ENCODE measurements around the gene OLFML1. TPM values are rescaled to one million over a fixed set of nuclear protein-coding genes. Genes with fewer than 3 reads are reported as not detected.
A peak's percentile ranks its signal among the peaks of the same experiment; 100 is the strongest.

Gene OLFML1
- total and polyA plus RNA-seq, 10 of the 15 experiments (the other 5 are each of a cell fraction or from before 2014, with no cell fraction given), result 0.04 to 0.71 (median 0.21) TPM; not detected in 6

DNA sequence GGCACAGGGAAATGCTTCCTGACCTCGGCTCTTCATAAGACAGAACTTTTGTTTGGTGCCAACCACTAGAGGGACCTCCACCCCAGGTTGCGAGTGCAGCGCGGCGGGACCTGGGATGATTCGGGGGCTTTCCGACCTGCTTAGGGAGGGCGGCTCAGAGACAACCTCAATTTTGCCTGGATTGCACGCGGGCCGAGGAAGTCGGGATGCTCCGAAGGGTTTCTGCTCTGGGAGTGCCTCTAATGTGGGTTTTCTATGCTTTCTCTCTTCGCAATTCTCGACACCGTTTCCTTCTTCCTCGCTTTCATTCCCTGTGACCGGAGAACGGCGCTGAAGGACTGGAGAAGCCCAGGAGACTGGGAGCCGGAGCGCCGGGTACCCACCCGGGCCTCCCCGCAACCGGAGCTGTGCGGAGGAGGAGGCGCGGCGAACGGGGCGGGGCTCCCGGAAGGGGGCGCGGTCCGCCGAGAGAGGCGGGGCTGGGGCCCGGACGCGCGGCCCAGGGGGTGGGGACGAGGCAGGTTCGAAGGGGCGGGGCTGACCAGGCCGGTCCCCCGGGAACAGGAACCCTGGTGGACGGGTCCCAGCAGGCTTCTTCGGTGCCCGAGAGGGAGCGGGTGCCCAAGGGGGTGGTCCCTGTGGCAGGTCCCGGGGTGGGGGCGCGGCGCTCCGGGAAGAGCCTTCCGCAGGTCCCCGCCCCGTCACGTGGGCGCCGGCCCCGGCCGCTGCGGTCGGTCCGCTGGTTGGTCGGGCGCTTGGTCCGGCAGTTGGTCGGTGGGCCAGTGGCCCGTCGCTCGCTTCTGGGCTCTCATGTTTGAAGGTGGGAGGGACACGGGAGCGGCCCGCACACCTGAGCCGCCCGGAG, 28.2 kb downstream of the OLFML1 start, which contains the start of gene PPFIBP2 (continued):
- TF ChIP-seq, protein P1, sequence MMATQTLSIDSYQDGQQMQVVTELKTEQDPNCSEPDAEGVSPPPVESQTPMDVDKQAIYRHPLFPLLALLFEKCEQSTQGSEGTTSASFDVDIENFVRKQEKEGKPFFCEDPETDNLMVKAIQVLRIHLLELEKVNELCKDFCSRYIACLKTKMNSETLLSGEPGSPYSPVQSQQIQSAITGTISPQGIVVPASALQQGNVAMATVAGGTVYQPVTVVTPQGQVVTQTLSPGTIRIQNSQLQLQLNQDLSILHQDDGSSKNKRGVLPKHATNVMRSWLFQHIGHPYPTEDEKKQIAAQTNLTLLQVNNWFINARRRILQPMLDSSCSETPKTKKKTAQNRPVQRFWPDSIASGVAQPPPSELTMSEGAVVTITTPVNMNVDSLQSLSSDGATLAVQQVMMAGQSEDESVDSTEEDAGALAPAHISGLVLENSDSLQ (IDR thresholded peaks at IDR 0.05), result peak; percentile 58
- TF ChIP-seq BACH1 (IDR thresholded peaks at IDR 0.05; ENCODE audit: borderline replicate concordance), result peak; percentile 39; the same call in 1 of the 2 replicates
- TF ChIP-seq STAT3 (IDR thresholded peaks at IDR 0.05; ENCODE audit: low read depth, low read length), result no peak
- TF ChIP-seq TARDBP (IDR thresholded peaks at IDR 0.05; ENCODE audit: borderline replicate concordance), result no peak
- TF ChIP-seq SREBF2 (IDR thresholded peaks at IDR 0.05; ENCODE audit: low read length), result no peak
- TF ChIP-seq, protein P2, sequence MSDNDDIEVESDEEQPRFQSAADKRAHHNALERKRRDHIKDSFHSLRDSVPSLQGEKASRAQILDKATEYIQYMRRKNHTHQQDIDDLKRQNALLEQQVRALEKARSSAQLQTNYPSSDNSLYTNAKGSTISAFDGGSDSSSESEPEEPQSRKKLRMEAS (IDR thresholded peaks at IDR 0.05; ENCODE audit: low read depth, low read length), result peak; percentile 62
- TF ChIP-seq POLR2AphosphoS5 (IDR thresholded peaks at IDR 0.05; ENCODE audit: low read length), result peak; percentile 65
- TF ChIP-seq IRF4 (IDR thresholded peaks at IDR 0.05; ENCODE audit: low read depth, low read length), result 0 out of 2 replicates have a peak, but pooled peaks have one; percentile 36
- TF ChIP-seq ZZZ3 (IDR thresholded peaks at IDR 0.05; ENCODE audit: control insufficient read depth, insufficient read length, low read depth), result no peak
- TF ChIP-seq, protein P3, sequence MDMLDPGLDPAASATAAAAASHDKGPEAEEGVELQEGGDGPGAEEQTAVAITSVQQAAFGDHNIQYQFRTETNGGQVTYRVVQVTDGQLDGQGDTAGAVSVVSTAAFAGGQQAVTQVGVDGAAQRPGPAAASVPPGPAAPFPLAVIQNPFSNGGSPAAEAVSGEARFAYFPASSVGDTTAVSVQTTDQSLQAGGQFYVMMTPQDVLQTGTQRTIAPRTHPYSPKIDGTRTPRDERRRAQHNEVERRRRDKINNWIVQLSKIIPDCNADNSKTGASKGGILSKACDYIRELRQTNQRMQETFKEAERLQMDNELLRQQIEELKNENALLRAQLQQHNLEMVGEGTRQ (IDR thresholded peaks at IDR 0.05; ENCODE audit: borderline replicate concordance, low read depth, low read length), result peak; percentile 82
- TF ChIP-seq SMC3 (IDR thresholded peaks at IDR 0.05; ENCODE audit: borderline replicate concordance, low read length), result peak; percentile 72
- TF ChIP-seq POLR2AphosphoS2 (IDR thresholded peaks at IDR 0.05; ENCODE audit: low read depth, low read length), result 0 out of 2 replicates have a peak, but pooled peaks have one; percentile 23
- 0 out of 2 replicates have a peak, but pooled peaks have one; percentile 51 for TF ChIP-seq YY1 (IDR thresholded peaks at IDR 0.05; ENCODE audit: low read depth, low read length)
- TF ChIP-seq, protein P4, sequence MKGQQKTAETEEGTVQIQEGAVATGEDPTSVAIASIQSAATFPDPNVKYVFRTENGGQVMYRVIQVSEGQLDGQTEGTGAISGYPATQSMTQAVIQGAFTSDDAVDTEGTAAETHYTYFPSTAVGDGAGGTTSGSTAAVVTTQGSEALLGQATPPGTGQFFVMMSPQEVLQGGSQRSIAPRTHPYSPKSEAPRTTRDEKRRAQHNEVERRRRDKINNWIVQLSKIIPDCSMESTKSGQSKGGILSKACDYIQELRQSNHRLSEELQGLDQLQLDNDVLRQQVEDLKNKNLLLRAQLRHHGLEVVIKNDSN (IDR thresholded peaks at IDR 0.05; ENCODE audit: borderline replicate concordance, extremely low read length, insufficient read depth, low read depth, low read length), result peak; percentile 97
- TF ChIP-seq ZNF207 (IDR thresholded peaks at IDR 0.05; ENCODE audit: borderline replicate concordance), result 0 out of 2 replicates have a peak, but pooled peaks have one; percentile 41
- TF ChIP-seq, protein P5, sequence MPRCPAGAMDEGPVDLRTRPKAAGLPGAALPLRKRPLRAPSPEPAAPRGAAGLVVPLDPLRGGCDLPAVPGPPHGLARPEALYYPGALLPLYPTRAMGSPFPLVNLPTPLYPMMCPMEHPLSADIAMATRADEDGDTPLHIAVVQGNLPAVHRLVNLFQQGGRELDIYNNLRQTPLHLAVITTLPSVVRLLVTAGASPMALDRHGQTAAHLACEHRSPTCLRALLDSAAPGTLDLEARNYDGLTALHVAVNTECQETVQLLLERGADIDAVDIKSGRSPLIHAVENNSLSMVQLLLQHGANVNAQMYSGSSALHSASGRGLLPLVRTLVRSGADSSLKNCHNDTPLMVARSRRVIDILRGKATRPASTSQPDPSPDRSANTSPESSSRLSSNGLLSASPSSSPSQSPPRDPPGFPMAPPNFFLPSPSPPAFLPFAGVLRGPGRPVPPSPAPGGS (IDR thresholded peaks at IDR 0.05; ENCODE audit: borderline replicate concordance, insufficient read depth, low read depth, low read length, poor library complexity, severe bottlenecking), result no peak
- TF ChIP-seq RAD51 (IDR thresholded peaks at IDR 0.05), result peak; percentile 80
- TF ChIP-seq, protein P6, sequence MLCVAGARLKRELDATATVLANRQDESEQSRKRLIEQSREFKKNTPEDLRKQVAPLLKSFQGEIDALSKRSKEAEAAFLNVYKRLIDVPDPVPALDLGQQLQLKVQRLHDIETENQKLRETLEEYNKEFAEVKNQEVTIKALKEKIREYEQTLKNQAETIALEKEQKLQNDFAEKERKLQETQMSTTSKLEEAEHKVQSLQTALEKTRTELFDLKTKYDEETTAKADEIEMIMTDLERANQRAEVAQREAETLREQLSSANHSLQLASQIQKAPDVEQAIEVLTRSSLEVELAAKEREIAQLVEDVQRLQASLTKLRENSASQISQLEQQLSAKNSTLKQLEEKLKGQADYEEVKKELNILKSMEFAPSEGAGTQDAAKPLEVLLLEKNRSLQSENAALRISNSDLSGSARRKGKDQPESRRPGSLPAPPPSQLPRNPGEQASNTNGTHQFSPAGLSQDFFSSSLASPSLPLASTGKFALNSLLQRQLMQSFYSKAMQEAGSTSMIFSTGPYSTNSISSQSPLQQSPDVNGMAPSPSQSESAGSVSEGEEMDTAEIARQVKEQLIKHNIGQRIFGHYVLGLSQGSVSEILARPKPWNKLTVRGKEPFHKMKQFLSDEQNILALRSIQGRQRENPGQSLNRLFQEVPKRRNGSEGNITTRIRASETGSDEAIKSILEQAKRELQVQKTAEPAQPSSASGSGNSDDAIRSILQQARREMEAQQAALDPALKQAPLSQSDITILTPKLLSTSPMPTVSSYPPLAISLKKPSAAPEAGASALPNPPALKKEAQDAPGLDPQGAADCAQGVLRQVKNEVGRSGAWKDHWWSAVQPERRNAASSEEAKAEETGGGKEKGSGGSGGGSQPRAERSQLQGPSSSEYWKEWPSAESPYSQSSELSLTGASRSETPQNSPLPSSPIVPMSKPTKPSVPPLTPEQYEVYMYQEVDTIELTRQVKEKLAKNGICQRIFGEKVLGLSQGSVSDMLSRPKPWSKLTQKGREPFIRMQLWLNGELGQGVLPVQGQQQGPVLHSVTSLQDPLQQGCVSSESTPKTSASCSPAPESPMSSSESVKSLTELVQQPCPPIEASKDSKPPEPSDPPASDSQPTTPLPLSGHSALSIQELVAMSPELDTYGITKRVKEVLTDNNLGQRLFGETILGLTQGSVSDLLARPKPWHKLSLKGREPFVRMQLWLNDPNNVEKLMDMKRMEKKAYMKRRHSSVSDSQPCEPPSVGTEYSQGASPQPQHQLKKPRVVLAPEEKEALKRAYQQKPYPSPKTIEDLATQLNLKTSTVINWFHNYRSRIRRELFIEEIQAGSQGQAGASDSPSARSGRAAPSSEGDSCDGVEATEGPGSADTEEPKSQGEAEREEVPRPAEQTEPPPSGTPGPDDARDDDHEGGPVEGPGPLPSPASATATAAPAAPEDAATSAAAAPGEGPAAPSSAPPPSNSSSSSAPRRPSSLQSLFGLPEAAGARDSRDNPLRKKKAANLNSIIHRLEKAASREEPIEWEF (IDR thresholded peaks at IDR 0.05; ENCODE audit: insufficient replicate concordance, low read depth, low read length), result peak; percentile 37
